SK-N-SH treated with all-trans-retinoic acid at 6 μM for 48 hours (cell line): Measurements from ENCODE around the gene APOL4.

Experiments used
- ARNTL ChIP-seq: fragments of 450-650 bp; formaldehyde crosslinking; IDR thresholded peaks from 2 replicates; pipeline ENCODE4 v1.5.0; 2020; ENCODE audit warnings: low read depth, mild to moderate bottlenecking, moderate library complexity, borderline replicate concordance
- BACH2 ChIP-seq: fragments of 250-450 bp; sonication (Bioruptor Pico); IDR thresholded peaks from 2 replicates; pipeline ENCODE4 v1.9.0; 2021; ENCODE audit warnings: mild to moderate bottlenecking, borderline replicate concordance
- OSR1 ChIP-seq: fragments of 250-450 bp; sonication (Bioruptor Pico); IDR thresholded peaks from 2 replicates; pipeline ENCODE4 v1.8.0; 2022; ENCODE audit warnings: moderate library complexity, mild to moderate bottlenecking, inconsistent platforms
- PPARA ChIP-seq: fragments of 250-450 bp; sonication (Bioruptor Pico); IDR thresholded peaks from 2 replicates; pipeline ENCODE4 v1.5.0; 2020; ENCODE audit warnings: mild to moderate bottlenecking, borderline replicate concordance
- RARB ChIP-seq: fragments of 250-450 bp; sonication (Bioruptor Pico); IDR thresholded peaks from 2 replicates; pipeline ENCODE4 v1.8.0; 2021; ENCODE audit warnings: mild to moderate bottlenecking, moderate library complexity
- SNAI2 ChIP-seq: fragments of 250-450 bp; sonication (Bioruptor Pico); IDR thresholded peaks from 2 replicates; pipeline ENCODE4 v1.5.0; 2020; ENCODE audit warnings: mild to moderate bottlenecking, moderate library complexity
- TCF4 ChIP-seq: fragments of 250-450 bp; sonication (Bioruptor Pico); IDR thresholded peaks from 2 replicates; pipeline ENCODE4 v1.8.0; 2021; ENCODE audit warnings: mild to moderate bottlenecking, moderate library complexity, borderline replicate concordance
- ZFP3 ChIP-seq: fragments of 250-450 bp; sonication (Bioruptor Pico); IDR thresholded peaks from 2 replicates; pipeline ENCODE4 v1.5.0; 2020; ENCODE audit warnings: mild to moderate bottlenecking, moderate library complexity
- ZFP30 ChIP-seq: fragments of 450-650 bp; formaldehyde crosslinking; IDR thresholded peaks from 2 replicates; pipeline ENCODE4 v1.5.0; 2022; ENCODE audit warnings: mild to moderate bottlenecking, moderate library complexity
- TF ChIP-seq, protein P1 (sequence below): fragments of 250-450 bp; sonication (Bioruptor Pico); IDR thresholded peaks from 2 replicates; pipeline ENCODE4 v1.8.0; 2020; ENCODE audit warnings: mild to moderate bottlenecking, moderate library complexity, borderline replicate concordance
- TF ChIP-seq, protein P2 (sequence below): fragments of 250-450 bp; sonication (Bioruptor Pico); IDR thresholded peaks from 2 replicates; pipeline ENCODE4 v1.5.1; 2020; ENCODE audit warnings: low read depth, mild to moderate bottlenecking, moderate library complexity
- TF ChIP-seq, protein P3 (sequence below): fragments of 250-450 bp; sonication (Bioruptor Pico); IDR thresholded peaks from 2 replicates; pipeline ENCODE4 v1.5.0; 2020; ENCODE audit warnings: mild to moderate bottlenecking, moderate library complexity
- TF ChIP-seq, protein P4 (sequence below): fragments of 250-450 bp; sonication (Bioruptor Pico); IDR thresholded peaks from 2 replicates; pipeline ENCODE4 v1.5.1; 2021; ENCODE audit warnings: mild to moderate bottlenecking, moderate library complexity

DNA sequence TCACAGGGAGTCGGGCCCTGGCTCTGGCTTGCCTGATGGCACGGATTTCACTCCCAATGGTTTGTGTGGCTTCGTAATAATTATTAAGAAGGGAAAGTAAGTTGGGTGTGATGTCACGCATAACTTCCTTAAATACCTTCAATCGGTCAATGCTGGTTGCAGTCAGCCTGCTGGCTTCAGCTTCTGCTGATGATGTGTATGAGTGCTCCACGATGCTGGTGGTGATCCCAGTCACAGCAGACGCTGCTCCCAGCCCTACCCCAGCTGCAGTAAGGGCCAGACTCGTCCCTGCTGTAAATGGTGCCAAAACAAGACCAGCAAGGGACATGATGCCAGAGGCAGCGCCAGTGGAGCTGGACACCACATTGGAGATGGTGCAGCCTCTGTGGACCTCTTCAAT is 60.1 kb downstream of the APOL4 start:
- TF ChIP-seq, protein P1, sequence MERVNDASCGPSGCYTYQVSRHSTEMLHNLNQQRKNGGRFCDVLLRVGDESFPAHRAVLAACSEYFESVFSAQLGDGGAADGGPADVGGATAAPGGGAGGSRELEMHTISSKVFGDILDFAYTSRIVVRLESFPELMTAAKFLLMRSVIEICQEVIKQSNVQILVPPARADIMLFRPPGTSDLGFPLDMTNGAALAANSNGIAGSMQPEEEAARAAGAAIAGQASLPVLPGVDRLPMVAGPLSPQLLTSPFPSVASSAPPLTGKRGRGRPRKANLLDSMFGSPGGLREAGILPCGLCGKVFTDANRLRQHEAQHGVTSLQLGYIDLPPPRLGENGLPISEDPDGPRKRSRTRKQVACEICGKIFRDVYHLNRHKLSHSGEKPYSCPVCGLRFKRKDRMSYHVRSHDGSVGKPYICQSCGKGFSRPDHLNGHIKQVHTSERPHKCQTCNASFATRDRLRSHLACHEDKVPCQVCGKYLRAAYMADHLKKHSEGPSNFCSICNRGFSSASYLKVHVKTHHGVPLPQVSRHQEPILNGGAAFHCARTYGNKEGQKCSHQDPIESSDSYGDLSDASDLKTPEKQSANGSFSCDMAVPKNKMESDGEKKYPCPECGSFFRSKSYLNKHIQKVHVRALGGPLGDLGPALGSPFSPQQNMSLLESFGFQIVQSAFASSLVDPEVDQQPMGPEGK (CRISPR knock-in tag), result no peak
- TF ChIP-seq OSR1 (CRISPR knock-in tag) (no peak), ZFP3 (CRISPR knock-in tag) (no peak), ZFP30 (CRISPR knock-in tag) (no peak), ARNTL (no peak), RARB (CRISPR knock-in tag) (no peak), PPARA (CRISPR knock-in tag) (no peak), BACH2 (CRISPR knock-in tag) (no peak), TCF4 (CRISPR knock-in tag) (no peak), SNAI2 (CRISPR knock-in tag) (no peak)
- TF ChIP-seq, protein P2, sequence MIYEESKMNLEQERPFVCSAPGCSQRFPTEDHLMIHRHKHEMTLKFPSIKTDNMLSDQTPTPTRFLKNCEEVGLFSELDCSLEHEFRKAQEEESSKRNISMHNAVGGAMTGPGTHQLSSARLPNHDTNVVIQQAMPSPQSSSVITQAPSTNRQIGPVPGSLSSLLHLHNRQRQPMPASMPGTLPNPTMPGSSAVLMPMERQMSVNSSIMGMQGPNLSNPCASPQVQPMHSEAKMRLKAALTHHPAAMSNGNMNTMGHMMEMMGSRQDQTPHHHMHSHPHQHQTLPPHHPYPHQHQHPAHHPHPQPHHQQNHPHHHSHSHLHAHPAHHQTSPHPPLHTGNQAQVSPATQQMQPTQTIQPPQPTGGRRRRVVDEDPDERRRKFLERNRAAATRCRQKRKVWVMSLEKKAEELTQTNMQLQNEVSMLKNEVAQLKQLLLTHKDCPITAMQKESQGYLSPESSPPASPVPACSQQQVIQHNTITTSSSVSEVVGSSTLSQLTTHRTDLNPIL (CRISPR knock-in tag), result no peak
- TF ChIP-seq, protein P3, sequence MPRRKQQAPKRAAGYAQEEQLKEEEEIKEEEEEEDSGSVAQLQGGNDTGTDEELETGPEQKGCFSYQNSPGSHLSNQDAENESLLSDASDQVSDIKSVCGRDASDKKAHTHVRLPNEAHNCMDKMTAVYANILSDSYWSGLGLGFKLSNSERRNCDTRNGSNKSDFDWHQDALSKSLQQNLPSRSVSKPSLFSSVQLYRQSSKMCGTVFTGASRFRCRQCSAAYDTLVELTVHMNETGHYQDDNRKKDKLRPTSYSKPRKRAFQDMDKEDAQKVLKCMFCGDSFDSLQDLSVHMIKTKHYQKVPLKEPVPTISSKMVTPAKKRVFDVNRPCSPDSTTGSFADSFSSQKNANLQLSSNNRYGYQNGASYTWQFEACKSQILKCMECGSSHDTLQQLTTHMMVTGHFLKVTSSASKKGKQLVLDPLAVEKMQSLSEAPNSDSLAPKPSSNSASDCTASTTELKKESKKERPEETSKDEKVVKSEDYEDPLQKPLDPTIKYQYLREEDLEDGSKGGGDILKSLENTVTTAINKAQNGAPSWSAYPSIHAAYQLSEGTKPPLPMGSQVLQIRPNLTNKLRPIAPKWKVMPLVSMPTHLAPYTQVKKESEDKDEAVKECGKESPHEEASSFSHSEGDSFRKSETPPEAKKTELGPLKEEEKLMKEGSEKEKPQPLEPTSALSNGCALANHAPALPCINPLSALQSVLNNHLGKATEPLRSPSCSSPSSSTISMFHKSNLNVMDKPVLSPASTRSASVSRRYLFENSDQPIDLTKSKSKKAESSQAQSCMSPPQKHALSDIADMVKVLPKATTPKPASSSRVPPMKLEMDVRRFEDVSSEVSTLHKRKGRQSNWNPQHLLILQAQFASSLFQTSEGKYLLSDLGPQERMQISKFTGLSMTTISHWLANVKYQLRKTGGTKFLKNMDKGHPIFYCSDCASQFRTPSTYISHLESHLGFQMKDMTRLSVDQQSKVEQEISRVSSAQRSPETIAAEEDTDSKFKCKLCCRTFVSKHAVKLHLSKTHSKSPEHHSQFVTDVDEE, result no peak
- TF ChIP-seq, protein P4, sequence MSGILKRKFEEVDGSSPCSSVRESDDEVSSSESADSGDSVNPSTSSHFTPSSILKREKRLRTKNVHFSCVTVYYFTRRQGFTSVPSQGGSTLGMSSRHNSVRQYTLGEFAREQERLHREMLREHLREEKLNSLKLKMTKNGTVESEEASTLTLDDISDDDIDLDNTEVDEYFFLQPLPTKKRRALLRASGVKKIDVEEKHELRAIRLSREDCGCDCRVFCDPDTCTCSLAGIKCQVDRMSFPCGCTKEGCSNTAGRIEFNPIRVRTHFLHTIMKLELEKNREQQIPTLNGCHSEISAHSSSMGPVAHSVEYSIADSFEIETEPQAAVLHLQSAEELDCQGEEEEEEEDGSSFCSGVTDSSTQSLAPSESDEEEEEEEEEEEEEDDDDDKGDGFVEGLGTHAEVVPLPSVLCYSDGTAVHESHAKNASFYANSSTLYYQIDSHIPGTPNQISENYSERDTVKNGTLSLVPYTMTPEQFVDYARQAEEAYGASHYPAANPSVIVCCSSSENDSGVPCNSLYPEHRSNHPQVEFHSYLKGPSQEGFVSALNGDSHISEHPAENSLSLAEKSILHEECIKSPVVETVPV (CRISPR knock-in tag), result no peak
